H1 (cell line): ENCODE measurements around the gene RRP9. TPM values are rescaled to one million over a fixed set of nuclear protein-coding genes. Genes with fewer than 3 reads are reported as not detected.

Experiments
- CTCF ChIA-PET: fragments of 300-600 bp; sonication (Branson Sonifier 250); formaldehyde crosslinking; loops from one replicate; lab custom pipeline; 2021; ENCODE audit not compliant: partially characterized antibody; lab: Charles Lee
- POLR2A ChIA-PET: fragments of 300-600 bp; sonication (Branson Sonifier 250); formaldehyde crosslinking; loops from one replicate; lab custom pipeline; 2021; ENCODE audit warnings: inconsistent platforms; ENCODE audit not compliant: partially characterized antibody; lab: Charles Lee
- DNase-seq, 2 experiments: peaks; one replicate each; pipeline versions ENCODE4 v3.0.0 to v3.0.0-alpha.2; 2010 to 2022; ENCODE audit warnings: low spot score in 2 of 2, low read depth in 1 of 2, mixed read lengths in 1 of 2
- FAIRE-seq: peaks from 2 replicates; lab custom pipeline; 2011; peaks lifted over from hg19 to GRCh38; lab: Jason Lieb, UNC
- H2AFZ ChIP-seq: 2 replicates; pipeline ENCODE4 v1.8.1; 2012; ENCODE audit warnings: low read length, inconsistent platforms
- H2AK5ac ChIP-seq: 2 replicates; pipeline ENCODE4 v1.6.1; 2013; ENCODE audit warnings: low read depth, low read length
- H2BK120ac ChIP-seq: replicated peaks from 2 replicates; pipeline ENCODE3; 2013; ENCODE audit warnings: low read depth, low read length, inconsistent platforms
- H2BK12ac ChIP-seq: 2 replicates; pipeline ENCODE4 v1.6.1; 2013; ENCODE audit warnings: low read depth, low read length
- H2BK15ac ChIP-seq: 2 replicates; pipeline ENCODE4 v1.6.1; 2013; ENCODE audit warnings: low read length
- H2BK20ac ChIP-seq: 2 replicates; pipeline ENCODE4 v1.6.1; 2013; ENCODE audit warnings: low read length
- H2BK5ac ChIP-seq: 2 replicates; pipeline ENCODE4 v1.6.1; 2013; ENCODE audit warnings: low read depth, low read length
- H3K14ac ChIP-seq: 2 replicates; pipeline ENCODE4 v1.6.1; 2013; ENCODE audit warnings: inconsistent platforms; ENCODE audit not compliant: insufficient read length
- H3K18ac ChIP-seq: 2 replicates; pipeline ENCODE4 v1.6.1; 2013; ENCODE audit warnings: low read length; ENCODE audit errors: extremely low read depth
- H3K23ac ChIP-seq: 2 replicates; pipeline ENCODE4 v1.6.1; 2013; ENCODE audit warnings: inconsistent platforms; ENCODE audit not compliant: insufficient read length
- H3K23me2 ChIP-seq: 2 replicates; pipeline ENCODE4 v1.6.1; 2013; ENCODE audit warnings: low read depth, low read length
- H3K27ac ChIP-seq: 2 replicates; pipeline ENCODE4 v1.6.1; 2011; ENCODE audit warnings: low read depth, low read length, inconsistent platforms
- H3K27me3 ChIP-seq, 4 experiments: replicated peaks in 1 of 4; 1 replicate in 1 of 4; 2 replicates in 3 of 4; pipeline versions ENCODE4 v1.6.1 to v1.8.1; 2011 to 2013; ENCODE audit warnings: low read length in 3 of 4, mild to moderate bottlenecking in 3 of 4, inconsistent platforms in 2 of 4, mixed read lengths in 2 of 4, moderate library complexity in 1 of 4; ENCODE audit not compliant: control insufficient read depth in 3 of 4, insufficient read depth in 3 of 4; ENCODE audit errors: extremely low read depth in 1 of 4
- H3K36me3 ChIP-seq, 4 experiments: 2 replicates each; pipeline versions ENCODE4 v1.6.1 to v1.8.1; 2011 to 2013; ENCODE audit warnings: mild to moderate bottlenecking in 4 of 4, low read length in 3 of 4, moderate library complexity in 2 of 4, control low read depth in 1 of 4, inconsistent platforms in 1 of 4; ENCODE audit not compliant: insufficient read depth in 4 of 4, control insufficient read depth in 2 of 4
- H3K4ac ChIP-seq: replicated peaks from 2 replicates; pipeline ENCODE3; 2013; ENCODE audit warnings: low read length, low read depth, mixed read lengths, inconsistent platforms; ENCODE audit not compliant: insufficient read length
- H3K4me1 ChIP-seq, 4 experiments: replicated peaks in 1 of 4; 1 replicate in 1 of 4; 2 replicates in 3 of 4; pipeline versions ENCODE4 v1.6.1 to v1.8.1; 2011 to 2013; ENCODE audit warnings: low read length in 3 of 4, inconsistent platforms in 2 of 4, mixed read lengths in 1 of 4; ENCODE audit not compliant: insufficient read depth in 4 of 4, control insufficient read depth in 3 of 4
- H3K4me2 ChIP-seq, 2 experiments: 2 replicates each; pipeline versions ENCODE4 v1.6.1 to v1.8.1; 2011 to 2013; ENCODE audit warnings: low read depth in 2 of 2, low read length in 2 of 2, control low read depth in 1 of 2, inconsistent platforms in 1 of 2, mild to moderate bottlenecking in 1 of 2; ENCODE audit not compliant: insufficient read depth in 1 of 2
- H3K4me3 ChIP-seq, 4 experiments: fragments of 200-600, 300-600 bp in 1 of 4; sonication (generic), shearing (Covaris generic), sonication (Bioruptor Twin) in 1 of 4; 2 replicates each; pipeline versions ENCODE4 v1.5.1 to v1.8.1; 2011 to 2016; ENCODE audit warnings: low read length in 4 of 4, low read depth in 3 of 4, control low read depth in 2 of 4, inconsistent platforms in 2 of 4, mild to moderate bottlenecking in 2 of 4, mixed read lengths in 1 of 4, moderate library complexity in 1 of 4; ENCODE audit not compliant: insufficient read depth in 2 of 4; ENCODE audit errors: extremely low read depth in 1 of 4
- H3K56ac ChIP-seq: replicated peaks from 2 replicates; pipeline ENCODE3; 2013; ENCODE audit warnings: low read depth, mild to moderate bottlenecking, mixed read lengths, low read length, inconsistent platforms; ENCODE audit not compliant: insufficient read length
- H3K79me1 ChIP-seq: 2 replicates; pipeline ENCODE4 v1.6.1; 2013; ENCODE audit warnings: low read depth, low read length, control low read depth
- H3K79me2 ChIP-seq, 2 experiments: 2 replicates each; pipeline versions ENCODE4 v1.6.1 to v1.8.1; 2012 to 2013; ENCODE audit warnings: low read length in 2 of 2, mild to moderate bottlenecking in 2 of 2, inconsistent platforms in 1 of 2; ENCODE audit not compliant: insufficient read depth in 2 of 2, control insufficient read depth in 1 of 2
- H3K9ac ChIP-seq, 4 experiments: replicated peaks in 1 of 4; 1 replicate in 1 of 4; 2 replicates in 3 of 4; pipeline versions ENCODE4 v1.6.1 to v1.8.1; 2011 to 2013; ENCODE audit warnings: low read depth in 3 of 4, low read length in 3 of 4, control low read depth in 2 of 4, mild to moderate bottlenecking in 2 of 4, moderate library complexity in 2 of 4, inconsistent platforms in 1 of 4; ENCODE audit errors: extremely low read depth in 1 of 4
- H3K9me3 ChIP-seq, 2 experiments: 2 replicates each; pipeline versions ENCODE4 v1.6.1 to v1.8.1; 2012 to 2013; ENCODE audit warnings: mild to moderate bottlenecking in 2 of 2, moderate library complexity in 2 of 2, control low read depth in 1 of 2, inconsistent platforms in 1 of 2, low read depth in 1 of 2, low read length in 1 of 2, mixed read lengths in 1 of 2; ENCODE audit not compliant: insufficient read depth in 2 of 2
- H4K20me1 ChIP-seq, 2 experiments: replicated peaks in 1 of 2; 2 replicates each; pipeline versions ENCODE3 to v1.8.1; 2011 to 2013; ENCODE audit warnings: inconsistent platforms in 2 of 2, low read length in 2 of 2, mild to moderate bottlenecking in 1 of 2; ENCODE audit not compliant: insufficient read depth in 2 of 2, control insufficient read depth in 1 of 2
- H4K5ac ChIP-seq: 2 replicates; pipeline ENCODE4 v1.6.1; 2013; ENCODE audit warnings: low read length, low read depth, mixed read lengths, inconsistent platforms; ENCODE audit not compliant: insufficient read length
- H4K8ac ChIP-seq: 2 replicates; pipeline ENCODE4 v1.8.0; 2013; ENCODE audit warnings: mild to moderate bottlenecking, moderate library complexity, low read length, inconsistent platforms; ENCODE audit not compliant: insufficient read depth; ENCODE audit errors: extremely low read depth
- H4K91ac ChIP-seq: replicated peaks from 2 replicates; pipeline ENCODE3; 2013; ENCODE audit warnings: low read length, mixed read lengths, inconsistent platforms; ENCODE audit not compliant: insufficient read length
- CBX5 ChIP-seq: fragments of 300-800, 300-1000 bp; sonication (generic); IDR thresholded peaks from 2 replicates; pipeline ENCODE4 v1.7.1; 2016; ENCODE audit warnings: antibody characterized with exemption, low read length, low read depth
- CREB1 ChIP-seq: IDR thresholded peaks from 2 replicates; pipeline ENCODE4 v1.6.1; 2012; ENCODE audit warnings: inconsistent platforms
- EP300 ChIP-seq, 2 experiments: IDR thresholded peaks; 1 replicate in 1 of 2; 2 replicates in 1 of 2; pipeline ENCODE4 v1.6.1; 2011 to 2012; ENCODE audit warnings: low read depth in 2 of 2, low read length in 2 of 2, mild to moderate bottlenecking in 2 of 2, borderline replicate concordance in 1 of 2, inconsistent platforms in 1 of 2, moderate library complexity in 1 of 2
- FOSL1 ChIP-seq: IDR thresholded peaks from 2 replicates; pipeline ENCODE4 v1.6.1; 2011; ENCODE audit warnings: mild to moderate bottlenecking, low read depth, low read length, moderate library complexity; ENCODE audit not compliant: insufficient read depth
- HDAC2 ChIP-seq, 2 experiments: fragments of 300-600 bp in 1 of 2; sonication (generic) in 1 of 2; IDR thresholded peaks; 2 replicates each; pipeline ENCODE4 v1.6.1; 2011 to 2012; ENCODE audit warnings: low read depth in 2 of 2, low read length in 2 of 2, mild to moderate bottlenecking in 2 of 2, moderate library complexity in 2 of 2, borderline replicate concordance in 1 of 2, inconsistent platforms in 1 of 2
- JUND ChIP-seq: IDR thresholded peaks from 2 replicates; pipeline ENCODE4 v1.6.1; 2011; ENCODE audit warnings: mild to moderate bottlenecking, improper control_type of control experiment, low read length
- PHF8 ChIP-seq: fragments of 200-600 bp; sonication (generic); conservative IDR thresholded peaks from 2 replicates; pipeline ENCODE4 v1.7.1; 2012; ENCODE audit warnings: low read depth, mild to moderate bottlenecking, inconsistent platforms, low read length, moderate library complexity
- POLR2A ChIP-seq, 2 experiments: IDR thresholded peaks; 1 replicate in 1 of 2; 2 replicates in 1 of 2; pipeline ENCODE4 v1.6.1; 2011; ENCODE audit warnings: low read depth in 2 of 2, low read length in 2 of 2, mild to moderate bottlenecking in 2 of 2; ENCODE audit errors: control extremely low read depth in 1 of 2
- RNF2 ChIP-seq: fragments of 200-900, 300-1000 bp; sonication (generic); IDR thresholded peaks from 2 replicates; pipeline ENCODE4 v1.7.1; 2016; ENCODE audit warnings: borderline replicate concordance, low read depth, mild to moderate bottlenecking, antibody characterized with exemption, low read length; ENCODE audit not compliant: poor library complexity, severe bottlenecking; ENCODE audit errors: missing control alignments
- RXRA ChIP-seq: IDR thresholded peaks from 2 replicates; pipeline ENCODE4 v1.6.1; 2011; ENCODE audit warnings: low read depth, mild to moderate bottlenecking, low read length, moderate library complexity; ENCODE audit not compliant: insufficient read depth
- SIN3A ChIP-seq, 2 experiments: IDR thresholded peaks in 1 of 2; conservative IDR thresholded peaks in 1 of 2; 2 replicates each; pipeline ENCODE4 v1.6.1; 2011 to 2012; ENCODE audit warnings: low read length in 2 of 2, improper control_type of control experiment in 1 of 2, low read depth in 1 of 2, mild to moderate bottlenecking in 1 of 2
- SP2 ChIP-seq: IDR thresholded peaks from 2 replicates; pipeline ENCODE4 v1.6.1; 2012; ENCODE audit warnings: mild to moderate bottlenecking, low read length, inconsistent platforms
- WGBS, 2 experiments: shearing (Covaris generic) in 1 of 2; methylation state at CpG; one replicate each; pipeline versions ENCODE4 v1.1.6 to v1.1.7; 2013 to 2015; ENCODE audit warnings: low lambda C conversion rate in 2 of 2, mixed read lengths in 2 of 2, inconsistent platforms in 1 of 2, low coverage in 1 of 2, missing lambda C conversion rate in 1 of 2; ENCODE audit not compliant: insufficient replicate concordance in 2 of 2, insufficient coverage in 1 of 2, insufficient read length in 1 of 2; ENCODE audit errors: extremely low coverage in 1 of 2, missing lambda C conversion rate in 1 of 2; 5-methylcytosine and 5-hydroxymethylcytosine counted together
- polyA plus RNA-seq, 7 experiments: library from polyadenylated mRNA; depleted of rRNA in 3 of 7; stranded (reverse) in 5 of 7; unstranded in 2 of 7; fragments of >200 nt in 5 of 7; fragments of 200-250 nt in 2 of 7; gene quantifications; 1 replicate in 5 of 7; 2 replicates in 1 of 7; 4 replicates in 1 of 7; pipeline versions ENCODE4 v1.2.1 to v1.2.3, GENCODE V29; 2011 to 2013; ENCODE audit warnings: missing spikeins in 2 of 7, mixed read lengths in 2 of 7
- total RNA-seq: library from RNA; stranded (reverse); fragmentation: NEBNext Ultra II Directional; extraction: Animal tissue kit (Norgen Biotek cat#: 25700); gene quantifications from 2 replicates; pipeline ENCODE4 v1.2.1, GENCODE V29; 2021

Gene RRP9
- total and polyA plus RNA-seq, 2 of the 8 experiments (the other 6 are each of a cell fraction or from before 2014, with no cell fraction given), result 55.6 to 68.9 TPM

- no peak overlapping the region for H3K14ac ChIP-seq
- peaks cover 0 to 3% of the 10 kb centered on the region in 2 experiments; a peak in 2 of 4 replicates for H3K79me2 ChIP-seq
- peaks cover 26 to 47% (median 43%) of the 10 kb centered on the region in 4 experiments for H3K36me3 ChIP-seq
- no peak overlapping the region for H2AFZ ChIP-seq
- peaks cover 2% of the 10 kb centered on the region for H3K79me1 ChIP-seq
- H3K56ac ChIP-seq, result no peak overlapping the region
- H4K91ac ChIP-seq, result no peak overlapping the region
- peak in 1 of 2 experiments; percentile 20 for DNase-seq
- H3K23ac ChIP-seq, result no peak overlapping the region
- no peak overlapping the region for H3K4ac ChIP-seq
- H2BK12ac ChIP-seq, result no peak overlapping the region
- H3K23me2 ChIP-seq, result no peaks in the 10 kb centered on the region
- no peaks in the 10 kb centered on the region for H3K9me3 ChIP-seq
- 93% methylated on average over 11 of the region's 13 CpGs; no CpG with 5 or more reads in 1 of the 2 experiments for WGBS, 2 experiments
- no peak overlapping the region for H2BK15ac ChIP-seq
- H2BK120ac ChIP-seq, result no peak overlapping the region
- peaks cover 0 to 23% of the 10 kb centered on the region in 2 experiments for H4K20me1 ChIP-seq
- no peak overlapping the region for H2BK5ac ChIP-seq
- CTCF ChIA-PET, result interaction anchor here (1.0 to 1.8 kb wide), 6 partner anchors 8 to 113 kb away, joined by 3 to 8 read pairs (median 4); partner anchors contain the start of gene RRP9
- no peak overlapping the region for H3K18ac ChIP-seq
- POLR2A ChIA-PET, result interaction anchor here (0.6 to 1.6 kb wide), 3 partner anchors 8 to 137 kb away, joined by 3 to 9 read pairs (median 3); partner anchors contain the start of genes PARP3 and RRP9
- no peaks in the 10 kb centered on the region for H3K4me1 ChIP-seq
- no peak overlapping the region for H3K4me2 ChIP-seq
- no peaks in the 10 kb centered on the region for H3K27me3 ChIP-seq
- no peak overlapping the region for H4K5ac ChIP-seq
- 0 out of 2 replicates have a peak overlapping the region, but pooled peaks have one; percentile 2 for H4K8ac ChIP-seq
- no peak overlapping the region for H2AK5ac ChIP-seq
- H3K27ac ChIP-seq, result no peak overlapping the region
- H2BK20ac ChIP-seq, result no peak overlapping the region
- no peak overlapping the region for H3K9ac ChIP-seq
- no peak overlapping the region for H3K4me3 ChIP-seq
- FAIRE-seq, result no peak
- TF ChIP-seq PHF8, result no peak
- no peak for TF ChIP-seq RXRA
- no peak for TF ChIP-seq FOSL1
- no peak for TF ChIP-seq EP300 (IDR thresholded peaks at IDR 0.05; ENCODE audit: borderline replicate concordance in 1 of 2, low read depth in 2 of 2, low read length in 2 of 2)
- TF ChIP-seq JUND, result no peak
- no peak for TF ChIP-seq SP2
- TF ChIP-seq RNF2, result no peak
- TF ChIP-seq HDAC2 (IDR thresholded peaks at IDR 0.05; ENCODE audit: borderline replicate concordance in 1 of 2, low read depth in 2 of 2, low read length in 2 of 2), result no peak
- TF ChIP-seq SIN3A (conservative IDR thresholded peaks at IDR 0.05 in 1 of 2, IDR thresholded peaks at IDR 0.05 in 1 of 2; ENCODE audit: low read depth in 1 of 2, low read length in 2 of 2), result no peak
- TF ChIP-seq CREB1, result no peak
- TF ChIP-seq CBX5, result no peak
- no peak for TF ChIP-seq POLR2A (IDR thresholded peaks at IDR 0.05; ENCODE audit: control extremely low read depth in 1 of 2, low read depth in 2 of 2, low read length in 2 of 2)
Measured at GRCh38 chr3:51933471-51934138, 8.1 kb downstream of the RRP9 start.
